HG02759 (cell line): ENCODE measurements around the gene HORMAD2.

Experiments
- ATAC-seq: cut with Tn5 transposase; IDR thresholded peaks from one replicate; pipeline ENCODE4 v1.9.1; 2021; ENCODE audit warnings: mild to moderate bottlenecking, moderate library complexity; ENCODE audit not compliant: unreplicated experiment

Gene HORMAD2

GRCh38 chr22:30104501-30105156 lies 24.4 kb downstream of the HORMAD2 start:
- no peak for ATAC-seq

- ATAC-seq: no peak
Observed at GRCh38 chr22:30105483-30105882, 25.2 kb downstream of the HORMAD2 start.

GRCh38 chr22:30113494-30113893 lies 33.2 kb downstream of the HORMAD2 start:
- no peak for ATAC-seq

GRCh38 chr22:30114361-30114760 lies 34.1 kb downstream of the HORMAD2 start:
- no peak for ATAC-seq

- ATAC-seq: no peak
Observed at GRCh38 chr22:30115705-30116104, 35.4 kb downstream of the HORMAD2 start.

GRCh38 chr22:30116362-30117117 lies 36.3 kb downstream of the HORMAD2 start:
- ATAC-seq: no peak

GRCh38 chr22:30117256-30117655 lies 37.0 kb downstream of the HORMAD2 start:
- ATAC-seq: no peak

- ATAC-seq: no peak
Observed at GRCh38 chr22:30118291-30118690, 38.0 kb downstream of the HORMAD2 start.

- ATAC-seq: no peak
Observed at GRCh38 chr22:30121960-30122359, 41.7 kb downstream of the HORMAD2 start.

GRCh38 chr22:30123463-30123862 lies 43.2 kb downstream of the HORMAD2 start:
- ATAC-seq: no peak

GRCh38 chr22:30127749-30128166 lies 47.5 kb downstream of the HORMAD2 start:
- no peak for ATAC-seq

- no peak for ATAC-seq
Observed at GRCh38 chr22:30128511-30128910, 48.2 kb downstream of the HORMAD2 start.

GRCh38 chr22:30129636-30130035 lies 49.4 kb downstream of the HORMAD2 start:
- no peak for ATAC-seq

GRCh38 chr22:30132290-30132996 lies 52.2 kb downstream of the HORMAD2 start:
- no peak for ATAC-seq

GRCh38 chr22:30140414-30140813 lies 60.1 kb downstream of the HORMAD2 start:
- no peak for ATAC-seq

GRCh38 chr22:30143265-30143664 lies 63.0 kb downstream of the HORMAD2 start:
- no peak for ATAC-seq

- no peak for ATAC-seq
Observed at GRCh38 chr22:30144391-30144790, 64.1 kb downstream of the HORMAD2 start.

GRCh38 chr22:30150212-30150611 lies 69.9 kb downstream of the HORMAD2 start:
- no peak for ATAC-seq

- no peak for ATAC-seq
Observed at GRCh38 chr22:30158277-30158676, 78.0 kb downstream of the HORMAD2 start.

GRCh38 chr22:30158744-30159500 lies 78.7 kb downstream of the HORMAD2 start:
- ATAC-seq: no peak
